Adipose tissue (tissue), 3 donors: Measurements from ENCODE around the gene RNASEH2A. TPM values are rescaled to one million over a fixed set of nuclear protein-coding genes. Genes with fewer than 3 reads are reported as not detected.
A peak's percentile ranks its signal among the peaks of the same experiment; 100 is the strongest.
"Not testable (repeated sequence)": the region's sequence is repeated elsewhere in the genome, so short reads cannot be mapped to it uniquely, and the experiment has no call there.

Source experiments
- H3K27ac ChIP-seq: one replicate; pipeline ENCODE4 v1.5.1; 2013; ENCODE audit warnings: low read depth, low read length
- WGBS, 3 donors: extraction: QIAGEN DNeasy Blood & Tissue Kit; methylation state at CpG; one replicate each; pipeline ENCODE4 v1.1.7; 2013; 5-methylcytosine and 5-hydroxymethylcytosine counted together
- polyA plus RNA-seq, 3 donors: library from polyadenylated mRNA; stranded (reverse); fragments of 200-250 nt; gene quantifications; one replicate each; pipeline ENCODE4 v1.2.3, GENCODE V29; 2013
- donor health status: healthy with polysubstance abuse.
- donor health status: Bipolar disorder and iron deficiency.
- donor health status: healthy.

Gene RNASEH2A
- polyA plus RNA-seq, 3 donors, result 3.3 to 6.4 (median 5.6) TPM

- peak overlapping the region; percentile 100 for H3K27ac ChIP-seq
- WGBS, 3 donors, result 1 to 3% (median 1%) methylated on average over 22 of the region's 22 CpGs
These were observed 15.6 kb upstream of the RNASEH2A start for GRCh38 chr19:12790628-12791344.

GRCh38 chr19:12791345-12792050 lies 14.9 kb upstream of the RNASEH2A start, which contains the start of gene JUNB:
Gene JUNB, plus strand, starts transcription at chr19:12791486. Its CDS starts 286 bp downstream, at chr19:12791772.
- H3K27ac ChIP-seq, result peak within 1 kb of the TSS; percentile 100
- 0 to 1% (median 0%) methylated on average over 71 to 73 of the region's 73 CpGs for WGBS, 3 donors

- WGBS, 3 donors, result 0 to 1% (median 0%) methylated on average over 76 to 84 of the region's 84 CpGs
- peak overlapping the region; percentile 100 for H3K27ac ChIP-seq
These were observed 14.1 kb upstream of the RNASEH2A start for GRCh38 chr19:12792051-12792852.

GRCh38 chr19:12792853-12793289 lies 13.5 kb upstream of the RNASEH2A start:
- WGBS, 3 donors, result 1% methylated on average over 22 of the region's 22 CpGs
- H3K27ac ChIP-seq, result peak overlapping the region; percentile 100

- WGBS, 3 donors, result 0 to 1% (median 0%) methylated on average over 74 to 81 of the region's 81 CpGs
- H3K27ac ChIP-seq, result peak overlapping the region; percentile 100
These were observed 12.8 kb upstream of the RNASEH2A start for GRCh38 chr19:12793290-12794195.

GRCh38 chr19:12794196-12794941 lies 12.0 kb upstream of the RNASEH2A start:
- 68 to 69% (median 69%) methylated on average over 7 of the region's 7 CpGs for WGBS, 3 donors
- H3K27ac ChIP-seq, result peak overlapping the region; percentile 100

- 88 to 95% (median 94%) methylated on average over 9 of the region's 9 CpGs for WGBS, 3 donors
- H3K27ac ChIP-seq, result no peak overlapping the region
These were observed 11.4 kb upstream of the RNASEH2A start for GRCh38 chr19:12794971-12795381.

- 8 to 11% (median 10%) methylated on average over 18 of the region's 18 CpGs for WGBS, 3 donors
- no peak overlapping the region for H3K27ac ChIP-seq
These were observed 10.0 kb upstream of the RNASEH2A start for GRCh38 chr19:12796146-12797071.

- H3K27ac ChIP-seq, result no peak overlapping the region
- WGBS, 3 donors, result 92 to 94% (median 94%) methylated on average over 6 of the region's 6 CpGs
These were observed 9.2 kb upstream of the RNASEH2A start for GRCh38 chr19:12797141-12797587.

GRCh38 chr19:12797607-12798006 lies 8.8 kb upstream of the RNASEH2A start:
- WGBS, 3 donors, result 97 to 99% (median 99%) methylated on average over 7 of the region's 7 CpGs
- not testable (repeated sequence) for H3K27ac ChIP-seq

GRCh38 chr19:12799742-12800465 lies 6.5 kb upstream of the RNASEH2A start:
- WGBS, 3 donors, result 69 to 93% (median 90%) methylated on average over 18 of the region's 18 CpGs
- H3K27ac ChIP-seq, result no peak overlapping the region

GRCh38 chr19:12800466-12800770 lies 6.0 kb upstream of the RNASEH2A start:
- 76 to 91% (median 76%) methylated on average over 1 of the region's 1 CpG for WGBS, 3 donors
- H3K27ac ChIP-seq, result no peak overlapping the region

- 3 to 14% (median 10%) methylated on average over 35 to 38 of the region's 38 CpGs for WGBS, 3 donors
- H3K27ac ChIP-seq, result no peak overlapping the region
These were observed 5.4 kb upstream of the RNASEH2A start for GRCh38 chr19:12800923-12801465.

- H3K27ac ChIP-seq, result no peak within 1 kb of the TSS
- 0% methylated on average over 76 to 78 of the region's 78 CpGs for WGBS, 3 donors
These were observed 4.7 kb upstream of the RNASEH2A start, which contains the start of the genes PRDX2 and THSD8 for GRCh38 chr19:12801466-12802266. Gene PRDX2, minus strand, starts transcription at chr19:12801800. Its CDS starts 539 bp downstream, at chr19:12801261. Gene THSD8, plus strand, starts transcription at chr19:12802069. Its CDS starts 3 bp downstream, at chr19:12802072.
